Tibial nerve (tissue), 4 donors: Measurements from ENCODE around the gene COPS2.

ENCODE experiments used
- CTCF ChIP-seq, 5 experiments: fragments of 200-600 bp in 3 of 5; fragments of 450-650 bp in 2 of 5; sonication (generic) in 3 of 5; IDR thresholded peaks; one replicate each; pipeline ENCODE4 v1.5.1; 2016 to 2019; ENCODE audit warnings: antibody characterized with exemption in 5 of 5, mild to moderate bottlenecking in 3 of 5, moderate library complexity in 2 of 5
- EP300 ChIP-seq, 2 donors: sonication (generic); formaldehyde crosslinking; IDR thresholded peaks; one replicate each; pipeline ENCODE4 v1.6.1; 2017; ENCODE audit warnings: antibody characterized with exemption in 2 of 2, mild to moderate bottlenecking in 1 of 2
- POLR2A ChIP-seq, 2 donors: fragments of 450-650 bp; IDR thresholded peaks; one replicate each; pipeline ENCODE4 v1.6.1; 2017; ENCODE audit warnings: antibody characterized with exemption in 2 of 2, mild to moderate bottlenecking in 2 of 2, moderate library complexity in 2 of 2

GRCh38 chr15:49164865-49165264, 9.5 kb upstream of the COPS2 start:
- TF ChIP-seq CTCF (IDR thresholded peaks at IDR 0.05) (no peak), POLR2A (IDR thresholded peaks at IDR 0.05) (no peak), EP300 (IDR thresholded peaks at IDR 0.05) (no peak)
